ENCODE measurements around the gene STEAP4. TPM values are rescaled to one million over a fixed set of nuclear protein-coding genes. Genes with fewer than 3 reads are reported as not detected.

STEAP4 gene
- total RNA-seq, 1 donor from 2014 or later, result not detected

DNA sequence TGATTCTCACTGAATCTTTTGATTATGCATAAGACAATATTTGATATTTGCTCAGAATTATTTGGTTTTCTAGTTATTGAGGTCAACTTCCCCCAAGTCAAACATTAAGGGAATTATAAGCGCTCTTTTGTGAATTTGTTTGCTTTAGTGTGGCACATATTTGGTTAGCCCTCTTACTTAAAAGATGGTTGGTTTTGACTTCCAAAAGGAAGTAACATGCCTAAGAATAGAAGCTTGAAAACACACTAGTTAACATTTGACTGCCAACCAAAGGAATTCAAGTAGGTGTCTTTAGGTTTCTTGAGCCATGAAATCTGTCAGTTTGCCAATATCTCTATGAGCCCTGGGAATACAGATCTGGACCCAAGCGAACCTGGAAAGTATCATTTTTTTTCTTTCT is 24.9 kb downstream of the STEAP4 start:
- Histone ChIP-seq H3K27ac (no peak overlapping the region), H3K9ac (no peak overlapping the region), H3K9me3 (ENCODE audit: low read depth) (no peaks in the 10 kb centered on the region), H2AFZ (replicated peaks) (no peak overlapping the region), H3K4me2 (no peak overlapping the region), H4K20me1 (ENCODE audit: low read depth) (no peaks in the 10 kb centered on the region), H3K79me2 (ENCODE audit: low read depth) (no peaks in the 10 kb centered on the region), H3F3A (ENCODE audit: low read depth) (no peaks in the 10 kb centered on the region), H3K4me1 (no peaks in the 10 kb centered on the region), H3K36me3 (no peaks in the 10 kb centered on the region), H3K4me3 (no peak overlapping the region), H3K27me3 (no peaks in the 10 kb centered on the region)
- no peak overlapping the region for H3K4me3 Mint-ChIP-seq
- H3K36me3 Mint-ChIP-seq, result no peaks in the 10 kb centered on the region
- TF ChIP-seq, protein P1, sequence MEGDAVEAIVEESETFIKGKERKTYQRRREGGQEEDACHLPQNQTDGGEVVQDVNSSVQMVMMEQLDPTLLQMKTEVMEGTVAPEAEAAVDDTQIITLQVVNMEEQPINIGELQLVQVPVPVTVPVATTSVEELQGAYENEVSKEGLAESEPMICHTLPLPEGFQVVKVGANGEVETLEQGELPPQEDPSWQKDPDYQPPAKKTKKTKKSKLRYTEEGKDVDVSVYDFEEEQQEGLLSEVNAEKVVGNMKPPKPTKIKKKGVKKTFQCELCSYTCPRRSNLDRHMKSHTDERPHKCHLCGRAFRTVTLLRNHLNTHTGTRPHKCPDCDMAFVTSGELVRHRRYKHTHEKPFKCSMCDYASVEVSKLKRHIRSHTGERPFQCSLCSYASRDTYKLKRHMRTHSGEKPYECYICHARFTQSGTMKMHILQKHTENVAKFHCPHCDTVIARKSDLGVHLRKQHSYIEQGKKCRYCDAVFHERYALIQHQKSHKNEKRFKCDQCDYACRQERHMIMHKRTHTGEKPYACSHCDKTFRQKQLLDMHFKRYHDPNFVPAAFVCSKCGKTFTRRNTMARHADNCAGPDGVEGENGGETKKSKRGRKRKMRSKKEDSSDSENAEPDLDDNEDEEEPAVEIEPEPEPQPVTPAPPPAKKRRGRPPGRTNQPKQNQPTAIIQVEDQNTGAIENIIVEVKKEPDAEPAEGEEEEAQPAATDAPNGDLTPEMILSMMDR (IDR thresholded peaks at IDR 0.05), result no peak
- TF ChIP-seq EZH2 (IDR thresholded peaks at IDR 0.05) (no peak), EZH2phosphoT487 (IDR thresholded peaks at IDR 0.05) (no peak)
- H3K9me3 Mint-ChIP-seq, result no peaks in the 10 kb centered on the region
- no peak overlapping the region for H3K27ac Mint-ChIP-seq
- H3K27me3 Mint-ChIP-seq (ENCODE audit: insufficient read depth, low read depth), result peaks cover 2% of the 10 kb centered on the region
- no peak for DNase-seq (ENCODE audit: low spot score)
- peaks cover under 1% of the 10 kb centered on the region for H3K4me1 Mint-ChIP-seq

DNA sequence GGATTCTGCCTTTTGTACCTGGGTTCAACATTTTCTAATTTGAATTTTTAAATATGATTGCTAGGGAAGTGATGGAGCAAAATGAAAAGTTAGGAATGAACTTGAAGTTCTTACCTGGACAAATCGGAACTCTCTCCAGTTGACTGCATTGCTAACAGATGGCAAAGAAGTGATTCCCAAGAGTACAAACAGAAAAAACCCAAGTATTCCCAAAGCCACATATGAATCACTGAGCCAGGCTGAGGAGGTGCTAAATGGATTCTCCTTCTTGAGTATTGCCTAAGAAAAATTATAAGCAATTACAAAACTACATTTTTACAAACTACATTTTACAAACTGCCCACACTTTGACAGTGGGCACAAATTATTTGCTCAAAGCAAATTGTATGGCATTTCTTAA is 25.9 kb downstream of the STEAP4 start:
- H3K4me3 ChIP-seq, result no peak overlapping the region
- no peak overlapping the region for H2AFZ ChIP-seq (replicated peaks)
- H3K4me2 ChIP-seq, result no peak overlapping the region
- H3K9me3 ChIP-seq (ENCODE audit: low read depth), result no peaks in the 10 kb centered on the region
- TF ChIP-seq EZH2phosphoT487 (IDR thresholded peaks at IDR 0.05), result no peak
- TF ChIP-seq EZH2 (IDR thresholded peaks at IDR 0.05), result no peak
- TF ChIP-seq, protein P1 (IDR thresholded peaks at IDR 0.05), result no peak
- no peak overlapping the region for H3K27ac Mint-ChIP-seq
- H3K36me3 Mint-ChIP-seq, result no peaks in the 10 kb centered on the region
- no peaks in the 10 kb centered on the region for H3K27me3 ChIP-seq
- H3F3A ChIP-seq (ENCODE audit: low read depth), result no peaks in the 10 kb centered on the region
- no peak overlapping the region for H3K4me3 Mint-ChIP-seq
- no peaks in the 10 kb centered on the region for H3K79me2 ChIP-seq (ENCODE audit: low read depth)
- H3K4me1 Mint-ChIP-seq, result peaks cover 10% of the 10 kb centered on the region
- no peaks in the 10 kb centered on the region for H3K36me3 ChIP-seq
- H3K27ac ChIP-seq, result no peak overlapping the region
- H3K9ac ChIP-seq, result no peak overlapping the region
- no peak for DNase-seq (ENCODE audit: low spot score)
- peaks cover 4% of the 10 kb centered on the region for H3K4me1 ChIP-seq
- no peaks in the 10 kb centered on the region for H4K20me1 ChIP-seq (ENCODE audit: low read depth)
- H3K27me3 Mint-ChIP-seq (ENCODE audit: insufficient read depth, low read depth), result no peaks in the 10 kb centered on the region
- no peaks in the 10 kb centered on the region for H3K9me3 Mint-ChIP-seq

DNA sequence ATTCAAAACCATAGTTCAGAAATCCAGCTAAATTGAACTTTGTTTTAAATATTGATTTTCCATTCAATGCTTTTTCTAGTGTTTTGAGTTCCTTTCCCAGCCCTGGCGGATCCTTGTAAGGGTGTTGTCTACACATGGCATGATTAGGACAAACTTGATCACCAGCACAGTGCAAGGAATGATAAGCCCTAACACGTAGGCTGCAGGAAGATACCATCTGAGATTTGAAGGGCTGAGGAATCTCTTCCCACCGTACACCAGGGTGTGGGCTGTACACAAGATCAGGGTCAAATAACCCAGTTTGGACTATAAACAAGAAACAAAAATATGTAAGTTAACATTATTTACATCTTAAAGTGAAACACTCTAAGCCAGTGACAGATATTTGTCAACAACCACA is 27.4 kb downstream of the STEAP4 start:
- no peaks in the 10 kb centered on the region for H3K27me3 Mint-ChIP-seq (ENCODE audit: insufficient read depth, low read depth)
- no peaks in the 10 kb centered on the region for H3K36me3 Mint-ChIP-seq
- Histone ChIP-seq H2AFZ (replicated peaks) (no peak overlapping the region), H3K4me1 (peaks cover 4% of the 10 kb centered on the region), H3K4me2 (no peak overlapping the region), H3K27me3 (no peaks in the 10 kb centered on the region), H3K9me3 (ENCODE audit: low read depth) (no peaks in the 10 kb centered on the region), H3K4me3 (no peak overlapping the region), H3K9ac (no peak overlapping the region), H3K79me2 (ENCODE audit: low read depth) (no peaks in the 10 kb centered on the region), H4K20me1 (ENCODE audit: low read depth) (no peaks in the 10 kb centered on the region), H3K27ac (no peak overlapping the region), H3K36me3 (no peaks in the 10 kb centered on the region), H3F3A (ENCODE audit: low read depth) (no peaks in the 10 kb centered on the region)
- peaks cover 12% of the 10 kb centered on the region for H3K4me1 Mint-ChIP-seq
- no peak for DNase-seq (ENCODE audit: low spot score)
- no peaks in the 10 kb centered on the region for H3K9me3 Mint-ChIP-seq
- TF ChIP-seq EZH2 (IDR thresholded peaks at IDR 0.05) (no peak), EZH2phosphoT487 (IDR thresholded peaks at IDR 0.05) (no peak)
- TF ChIP-seq, protein P1 (IDR thresholded peaks at IDR 0.05), result no peak
- H3K4me3 Mint-ChIP-seq, result no peak overlapping the region
- no peak overlapping the region for H3K27ac Mint-ChIP-seq
